Pons (tissue), 1 donor: ENCODE data around the gene UBE2E3.
"Not testable (repeated sequence)": the region's sequence is repeated elsewhere in the genome, so short reads cannot be mapped to it uniquely, and the experiment has no call there.

Experiments
- DNase-seq: peaks from one replicate; pipeline ENCODE4 v3.0.0-alpha.2; 2016; ENCODE audit warnings: low spot score

Gene UBE2E3

DNA sequence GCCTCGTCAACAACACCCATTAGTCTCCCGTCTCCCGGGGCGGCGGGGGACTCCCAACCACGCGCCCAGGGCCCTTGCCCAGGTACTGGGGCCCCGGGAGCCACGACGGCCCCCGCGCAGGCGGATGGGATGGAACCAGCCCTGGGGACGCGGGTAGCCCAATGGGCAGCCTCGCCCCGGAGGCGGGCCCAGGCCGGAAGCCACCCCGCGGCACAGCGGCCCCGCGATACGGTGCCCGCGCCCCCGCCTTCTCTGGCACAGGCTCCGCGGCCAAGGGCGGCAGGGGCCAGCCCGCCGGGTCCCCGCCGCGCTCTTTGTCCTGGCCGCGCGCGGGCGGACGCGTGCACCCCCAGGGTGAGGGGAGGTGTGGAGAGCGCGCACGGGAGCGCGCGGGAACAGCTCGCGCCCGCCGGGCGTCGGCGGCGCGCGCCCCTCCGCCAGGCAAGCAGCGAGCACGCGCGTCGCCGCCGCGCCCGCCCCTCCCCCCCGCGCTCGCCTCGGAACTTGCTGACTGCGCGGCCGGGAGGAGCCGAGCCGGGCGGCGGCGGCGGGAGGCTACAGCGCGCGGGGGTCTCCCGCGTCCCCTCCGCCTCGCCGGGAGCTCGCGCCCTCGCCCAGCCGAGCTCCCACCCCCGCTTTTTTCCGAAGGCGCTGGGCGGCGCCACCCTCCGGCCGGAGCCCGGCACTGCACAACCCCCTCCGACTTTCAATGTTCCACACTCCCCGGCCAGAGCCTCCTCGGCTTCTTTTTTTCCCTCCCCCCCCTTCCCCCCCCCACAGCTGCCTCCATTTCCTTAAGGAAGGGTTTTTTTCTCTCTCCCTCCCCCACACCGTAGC is at the start of gene UBE2E3:
UBE2E3 (plus strand) TSS at position 500 of the 837 bp plus-strand sequence. CDS start 1,438 bp downstream, outside the sequence.
- DNase-seq: peak; percentile 85

GRCh38 chr2:180931841-180932240 is 48.6 kb upstream of the UBE2E3 start:
- no peak for DNase-seq

DNA sequence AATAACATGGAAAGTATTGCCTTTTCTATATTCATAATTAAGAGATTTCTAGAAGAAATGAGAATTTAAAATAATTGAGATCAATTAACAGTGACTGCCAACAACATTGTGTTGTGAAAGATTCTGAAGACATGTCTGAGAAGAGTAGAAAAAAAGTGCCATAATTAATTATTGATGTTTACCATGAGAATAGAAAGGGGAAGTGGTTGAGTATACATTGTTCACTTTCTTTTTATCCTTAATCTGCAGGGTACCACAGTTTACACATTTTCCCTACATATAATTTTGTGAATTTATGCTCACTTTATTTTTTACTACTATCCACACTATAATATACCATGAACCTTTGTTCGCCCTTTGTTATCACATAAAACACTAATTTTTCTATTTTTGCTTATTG is 47.1 kb upstream of the UBE2E3 start:
- no peak for DNase-seq

DNA sequence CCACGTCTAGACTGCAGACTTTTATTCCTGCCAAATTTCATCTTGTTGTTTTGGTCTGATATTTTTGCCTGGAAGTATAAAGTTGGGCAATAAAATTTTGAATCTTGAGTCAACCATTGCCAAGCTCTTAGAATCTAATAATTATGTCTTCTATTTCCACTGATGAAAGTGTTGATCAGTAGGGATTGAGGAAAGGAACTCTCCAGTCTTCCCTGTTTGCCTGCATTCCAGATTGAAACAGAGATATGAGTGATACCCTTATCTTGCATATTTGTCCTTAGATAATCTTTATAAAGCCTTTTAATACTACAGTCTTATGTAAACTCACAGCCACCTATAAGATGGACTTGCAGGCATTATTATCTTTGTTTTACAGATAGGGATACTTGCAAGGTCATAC is 45.5 kb upstream of the UBE2E3 start:
- no peak for DNase-seq

DNA sequence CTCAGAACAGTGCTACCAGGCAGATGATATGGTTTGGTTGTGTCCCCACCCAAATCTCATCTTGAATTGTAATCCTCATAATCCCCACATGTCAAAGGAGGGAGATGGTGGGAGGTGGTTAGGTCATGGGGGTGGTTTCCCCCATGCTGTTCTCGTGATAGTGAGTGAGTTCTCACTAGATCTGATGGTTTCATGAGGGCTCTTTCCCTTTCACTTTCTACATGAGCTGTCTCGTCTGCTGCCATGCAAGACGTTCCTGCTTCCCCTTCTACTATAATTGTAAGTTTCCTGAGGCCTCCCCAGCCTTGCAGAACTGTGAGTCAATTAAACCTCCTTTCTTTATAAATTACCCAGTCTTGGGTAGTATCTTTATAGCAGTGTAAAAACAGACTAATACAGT is 42.9 kb upstream of the UBE2E3 start:
- DNase-seq: not testable (repeated sequence)

GRCh38 chr2:180938451-180938850 is 42.0 kb upstream of the UBE2E3 start:
- DNase-seq: no peak

DNA sequence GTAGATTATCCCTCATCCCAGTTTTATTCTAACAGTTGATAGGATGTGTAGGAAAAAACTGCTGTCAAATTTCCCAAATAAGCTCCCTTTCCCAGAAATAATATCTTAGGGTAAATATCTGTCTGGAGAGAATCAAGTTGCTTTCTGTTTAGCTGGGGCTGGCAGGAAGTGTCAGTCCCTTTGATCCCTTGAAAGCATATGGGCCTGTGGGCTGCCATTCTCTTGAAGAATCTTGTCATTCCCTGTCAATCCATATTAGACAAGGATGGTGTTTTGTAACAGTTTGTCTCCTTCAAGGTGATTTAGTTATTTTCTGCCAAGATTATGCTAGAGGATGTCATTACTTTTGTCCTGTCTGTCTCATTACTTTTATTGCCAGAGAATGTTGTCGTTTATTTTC is 37.1 kb upstream of the UBE2E3 start:
- DNase-seq: no peak

- DNase-seq: no peak
Observed at GRCh38 chr2:180944372-180944771, 36.0 kb upstream of the UBE2E3 start.

DNA sequence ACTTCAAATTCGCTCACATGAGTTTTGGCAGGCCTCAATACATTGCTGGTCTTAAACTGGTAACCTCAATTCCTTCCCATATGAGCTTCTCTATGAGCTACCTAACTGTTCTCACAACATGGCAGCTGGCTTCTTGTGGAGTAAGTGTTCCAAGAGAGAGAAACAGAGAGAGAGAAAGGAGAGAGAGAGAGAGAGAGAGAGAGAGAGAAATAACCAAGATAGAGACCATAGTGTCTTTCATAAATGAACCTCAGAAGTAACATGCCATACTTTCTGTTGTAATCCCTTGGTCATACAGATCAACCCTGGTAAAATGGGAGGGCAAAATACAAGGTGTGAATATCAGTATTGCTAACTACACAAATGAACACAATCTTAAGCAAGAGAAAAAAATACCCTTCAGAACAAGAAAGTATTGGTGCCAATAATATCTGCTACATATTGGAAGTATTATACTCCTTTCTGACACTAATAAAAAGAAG is 33.2 kb upstream of the UBE2E3 start:
- DNase-seq: no peak

GRCh38 chr2:180949896-180950295 is 30.5 kb upstream of the UBE2E3 start:
- DNase-seq: no peak

DNA sequence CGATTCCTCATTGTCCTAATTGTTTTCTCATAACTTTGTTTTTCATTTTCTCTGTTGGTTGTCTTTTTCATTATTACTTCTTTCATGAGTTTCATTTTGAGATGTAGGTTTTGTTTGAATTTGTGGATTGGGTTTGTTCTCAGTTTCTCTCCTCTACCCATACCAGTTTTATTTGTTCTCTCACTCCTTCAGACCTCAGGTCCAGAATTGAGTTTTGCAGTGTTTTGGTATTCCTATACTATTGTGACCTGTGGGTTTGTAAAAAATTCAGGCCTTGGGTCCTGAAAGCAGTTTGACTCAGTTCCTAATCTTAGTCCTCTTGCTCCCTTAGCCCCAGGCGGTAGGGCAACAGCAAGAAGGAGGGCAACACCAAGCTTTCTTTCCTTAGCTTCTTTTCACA is 28.3 kb upstream of the UBE2E3 start:
- no peak for DNase-seq

- DNase-seq: no peak
Observed at GRCh38 chr2:180952731-180953336, 27.6 kb upstream of the UBE2E3 start.

GRCh38 chr2:180953550-180953949 is 26.9 kb upstream of the UBE2E3 start:
- DNase-seq: no peak

DNA sequence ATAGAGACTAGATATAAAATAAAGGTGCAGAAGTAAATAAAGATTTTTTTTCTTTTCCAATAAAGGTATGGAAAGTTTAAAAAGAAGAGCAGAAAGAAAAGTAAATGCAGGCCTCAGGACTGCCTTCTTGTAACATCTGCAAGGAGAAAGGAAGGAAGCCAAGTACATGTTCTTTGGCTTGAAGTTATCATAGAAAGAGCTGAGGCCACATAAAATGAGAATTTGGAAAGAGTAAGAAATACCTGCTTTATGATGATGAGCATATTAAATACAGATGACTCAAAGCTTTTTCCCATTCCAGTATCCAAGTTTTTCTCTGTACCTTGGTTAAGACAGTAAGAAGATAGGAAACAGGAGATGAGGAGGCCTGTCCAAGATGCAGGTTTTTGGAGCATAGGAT is 25.3 kb upstream of the UBE2E3 start:
- DNase-seq: no peak

- no peak for DNase-seq
Observed at GRCh38 chr2:180959787-180960186, 20.6 kb upstream of the UBE2E3 start.

- no peak for DNase-seq
Observed at GRCh38 chr2:180960982-180961381, 19.4 kb upstream of the UBE2E3 start.

DNA sequence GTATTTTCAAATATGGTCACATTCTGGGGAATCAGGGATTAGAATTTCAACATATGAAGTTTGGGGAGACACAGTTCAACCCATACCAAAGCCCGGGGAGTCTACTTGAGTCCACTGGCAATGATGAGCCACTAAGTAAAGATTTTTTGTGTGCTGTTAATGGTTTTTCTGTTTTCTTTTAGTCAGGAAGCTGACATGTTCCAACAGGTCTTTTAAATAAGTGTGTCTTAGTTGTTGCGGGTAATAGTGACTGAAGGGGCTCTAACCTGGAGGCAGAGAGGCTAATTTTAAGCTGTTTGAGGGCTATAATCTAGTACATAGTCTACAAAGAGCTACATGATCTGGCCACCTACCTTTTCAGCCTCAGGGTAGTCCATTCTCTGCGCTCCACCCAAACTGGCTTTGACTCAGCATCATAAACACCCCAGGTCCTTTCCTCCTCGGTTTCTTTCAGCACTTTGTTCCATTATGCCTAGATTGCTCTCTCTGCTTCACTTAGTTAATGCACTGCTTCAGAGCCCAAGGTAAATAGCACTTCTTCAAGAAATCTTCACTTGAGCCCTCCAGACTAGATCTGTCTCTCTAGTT is 17.6 kb upstream of the UBE2E3 start:
- no peak for DNase-seq

GRCh38 chr2:180966378-180966777 is 14.0 kb upstream of the UBE2E3 start:
- DNase-seq: no peak

DNA sequence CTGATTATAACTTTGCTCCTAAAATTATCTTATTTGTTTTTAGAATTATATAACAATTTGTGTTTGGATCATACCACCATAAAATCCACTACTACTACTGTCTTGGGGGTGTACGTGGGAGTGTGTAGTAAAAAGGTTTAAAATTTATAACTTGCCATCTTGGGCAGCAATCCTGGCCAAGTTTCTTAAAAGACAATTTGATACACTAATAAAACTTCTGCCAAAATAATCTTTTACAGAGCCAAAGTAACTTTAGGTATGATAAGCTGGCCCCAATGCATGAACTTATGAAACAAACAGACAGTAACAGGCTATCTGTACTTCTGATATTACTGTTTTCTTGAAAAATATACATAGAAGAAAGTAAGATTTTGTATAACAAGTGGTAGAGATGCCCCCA is 11.3 kb upstream of the UBE2E3 start:
- no peak for DNase-seq

DNA sequence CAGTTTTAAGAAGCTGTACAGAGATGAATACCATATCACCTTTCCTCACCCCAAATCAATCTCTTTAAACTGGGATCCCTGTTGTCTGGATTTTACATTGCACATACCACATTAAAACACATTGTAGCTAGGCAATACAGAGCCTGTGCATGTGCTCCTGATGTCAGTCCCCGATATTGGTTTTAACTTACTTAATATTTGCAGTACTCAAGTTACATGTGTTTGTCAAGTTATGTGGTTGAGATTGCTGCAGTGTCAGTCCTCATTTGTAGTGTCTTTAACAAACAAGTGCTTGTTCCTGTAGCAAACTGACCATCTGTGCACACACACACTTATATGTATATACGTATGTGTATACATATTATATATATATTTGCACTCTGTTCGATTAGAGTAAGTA is 10.4 kb upstream of the UBE2E3 start:
- DNase-seq: no peak

GRCh38 chr2:180971811-180972210 is 8.6 kb upstream of the UBE2E3 start:
- DNase-seq: no peak

GRCh38 chr2:180975585-180975984 is 4.8 kb upstream of the UBE2E3 start:
- DNase-seq: no peak
